HG03196 (cell line): Measurements from ENCODE around the gene FBXO41.
"Not testable (repeated sequence)": the region's sequence is repeated elsewhere in the genome, so short reads cannot be mapped to it uniquely, and the experiment has no call there.

Experiments used
- ATAC-seq: cut with Tn5 transposase; IDR thresholded peaks from one replicate; pipeline ENCODE4 v1.9.1; 2021; ENCODE audit not compliant: unreplicated experiment

Gene FBXO41

GRCh38 chr2:73263540-73264331 lies 20.5 kb downstream of the FBXO41 start:
- no peak for ATAC-seq

DNA sequence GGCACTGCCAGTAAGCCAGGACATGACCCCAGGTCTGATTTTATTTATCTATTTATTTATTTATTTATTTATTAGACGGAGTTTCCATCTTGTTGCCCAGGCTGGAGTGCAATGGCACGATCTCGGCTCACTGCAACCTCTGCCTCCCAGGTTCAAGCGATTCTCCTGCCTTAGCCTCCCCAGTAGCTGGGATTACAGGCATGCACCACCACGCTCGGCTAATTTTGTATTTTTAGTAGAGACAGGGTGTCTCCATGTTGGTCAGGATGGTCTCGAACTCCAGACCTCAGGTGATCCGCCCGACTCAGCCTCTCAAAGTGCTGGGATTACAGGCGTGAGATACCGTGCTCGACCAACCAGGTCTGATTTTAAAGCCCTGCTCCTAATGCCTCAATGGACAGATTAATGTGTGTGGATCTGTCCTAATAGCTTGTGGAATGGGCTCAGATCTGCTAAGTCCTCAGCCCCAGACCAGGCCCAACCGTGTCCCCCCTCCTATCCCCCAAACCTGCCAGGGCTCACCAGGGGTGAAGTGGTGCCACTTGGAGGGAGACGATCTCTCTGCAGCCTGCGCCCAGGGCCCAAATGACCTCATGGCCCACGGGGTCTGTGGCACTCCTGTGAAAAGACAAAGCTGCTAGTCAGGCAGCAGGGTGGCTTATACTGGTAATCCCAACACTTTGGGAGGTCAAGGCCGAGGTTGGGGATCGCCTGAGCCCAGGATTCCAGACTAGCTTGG lies 21.4 kb downstream of the FBXO41 start:
- ATAC-seq, result not testable (repeated sequence)

DNA sequence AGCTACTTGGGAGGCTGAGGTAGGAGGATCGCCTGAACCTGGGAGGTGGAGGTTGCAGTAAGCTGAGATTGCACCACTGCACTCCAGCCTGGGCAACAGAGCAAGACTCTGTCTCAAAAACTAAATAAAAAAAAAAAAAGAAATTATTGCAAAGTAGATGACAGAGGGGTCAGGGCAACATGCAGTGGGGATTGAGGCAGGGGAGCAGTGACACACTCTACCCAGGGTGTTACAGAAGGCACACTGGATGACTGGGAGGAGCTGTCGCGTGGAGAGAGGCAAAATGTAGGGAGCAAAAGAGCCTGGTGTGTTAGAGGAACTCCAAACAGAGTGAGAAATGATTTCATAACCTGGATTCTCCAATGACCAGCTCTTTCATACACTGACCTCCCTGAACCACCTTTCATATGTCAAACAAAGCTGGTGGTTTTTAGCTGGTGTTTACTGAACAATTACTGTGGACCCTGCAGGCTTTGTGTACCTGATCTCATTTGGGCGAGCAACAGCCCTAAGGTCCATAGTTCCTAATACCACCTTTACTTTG lies 22.1 kb downstream of the FBXO41 start:
- no peak for ATAC-seq

- ATAC-seq, result no peak
Observed at GRCh38 chr2:73260338-73260984, 23.8 kb downstream of the FBXO41 start.

- no peak for ATAC-seq
Observed at GRCh38 chr2:73259704-73260337, 24.5 kb downstream of the FBXO41 start.

DNA sequence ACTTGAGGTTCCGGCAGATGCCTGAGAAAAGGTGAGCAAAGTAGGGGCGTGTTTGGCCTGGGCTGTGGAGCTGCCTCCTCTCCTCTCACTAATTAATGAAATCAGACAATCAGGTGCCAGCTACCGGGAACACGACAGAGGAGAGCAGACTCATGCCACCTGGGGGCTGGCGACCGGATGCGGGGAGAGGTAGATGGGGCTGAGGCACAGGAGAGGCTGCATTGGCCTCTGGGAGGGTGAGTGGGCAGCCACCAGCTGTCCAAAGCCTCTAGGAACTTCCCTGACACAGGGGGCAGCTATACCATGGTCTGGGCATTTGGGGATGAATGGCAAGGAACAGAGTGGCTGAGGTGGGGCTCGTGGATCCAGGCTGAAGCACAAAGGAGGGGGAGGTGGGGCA lies 25.0 kb downstream of the FBXO41 start:
- no peak for ATAC-seq

DNA sequence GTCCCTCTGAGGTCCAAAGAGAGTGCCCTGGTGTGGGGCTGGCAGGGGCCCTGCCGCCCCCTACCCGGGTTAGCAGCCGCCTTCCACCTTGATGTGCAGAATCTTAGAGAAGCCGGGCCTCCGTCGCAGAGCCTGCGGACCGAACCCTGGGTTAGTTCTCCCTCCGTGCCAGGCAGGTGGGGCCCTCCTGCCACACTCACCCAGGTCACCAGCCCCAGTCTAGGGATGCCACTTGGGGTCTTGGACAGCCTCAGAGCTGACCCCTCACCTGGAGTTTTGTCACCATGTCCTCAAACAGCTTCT lies 25.4 kb downstream of the FBXO41 start:
- no peak for ATAC-seq

- ATAC-seq, result no peak
Observed at GRCh38 chr2:73258186-73258912, 25.9 kb downstream of the FBXO41 start.

DNA sequence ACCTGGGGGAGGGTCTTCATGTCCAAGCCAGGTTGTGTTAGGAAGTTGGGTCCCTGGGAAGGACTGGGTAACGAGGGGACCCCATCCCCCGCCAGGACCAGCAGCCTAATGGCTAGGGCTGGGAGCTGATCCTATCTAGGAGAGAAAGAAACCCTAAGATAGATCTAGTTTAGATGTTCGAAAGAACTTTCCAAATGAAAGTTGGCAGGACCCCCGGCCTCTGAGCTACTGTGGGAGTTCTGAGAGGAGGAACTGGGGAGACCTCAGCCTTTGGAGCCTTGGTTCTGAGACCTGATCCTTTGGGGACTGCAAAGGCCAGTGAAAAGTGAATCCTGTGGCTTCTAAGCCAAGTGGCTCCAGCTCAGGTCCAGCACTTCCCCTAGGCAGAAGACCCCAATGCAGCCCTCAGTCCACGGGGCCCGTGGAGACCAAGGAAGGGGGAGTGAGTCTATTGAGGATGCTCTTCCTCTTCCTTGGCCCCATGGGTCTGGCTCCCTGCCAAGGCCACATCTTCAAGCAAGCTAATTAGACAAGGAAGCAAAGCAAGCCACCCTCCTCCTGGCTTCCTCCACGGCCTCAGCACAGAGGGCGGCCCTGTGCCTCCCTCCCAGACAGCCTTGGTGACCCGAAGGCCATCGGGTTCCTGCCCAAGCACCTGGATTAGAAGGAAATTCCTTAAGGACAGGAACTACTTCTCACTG lies 26.7 kb downstream of the FBXO41 start:
- ATAC-seq, result no peak

DNA sequence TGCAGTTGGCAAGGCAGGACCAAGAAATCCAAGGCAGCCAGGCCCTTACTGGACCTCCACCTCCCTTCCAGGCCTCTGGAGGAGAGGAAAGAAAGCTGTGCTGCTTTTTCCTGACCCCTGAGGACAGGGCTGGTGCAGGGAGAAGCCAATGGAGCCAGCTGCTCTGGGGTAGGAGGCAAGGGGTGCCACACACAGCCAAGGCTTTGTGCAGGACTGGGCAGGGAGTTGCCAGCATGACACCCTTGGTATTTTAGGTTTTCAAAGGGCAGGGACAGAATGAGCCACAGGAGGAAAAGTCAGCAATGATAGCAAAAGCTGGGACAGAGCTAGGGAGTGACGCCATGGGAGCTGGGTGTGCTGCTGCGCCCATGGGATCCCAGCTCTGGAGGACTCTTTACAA lies 27.3 kb downstream of the FBXO41 start:
- ATAC-seq, result no peak

- ATAC-seq, result no peak
Observed at GRCh38 chr2:73256618-73256922, 27.7 kb downstream of the FBXO41 start.

GRCh38 chr2:73255907-73256617 lies 28.2 kb downstream of the FBXO41 start:
- ATAC-seq, result no peak

- ATAC-seq, result no peak
Observed at GRCh38 chr2:73255007-73255644, 29.2 kb downstream of the FBXO41 start.

- no peak for ATAC-seq
Observed at GRCh38 chr2:73254343-73255006, 29.8 kb downstream of the FBXO41 start.

GRCh38 chr2:73253901-73254300 lies 30.4 kb downstream of the FBXO41 start:
- ATAC-seq, result no peak

- ATAC-seq, result no peak
Observed at GRCh38 chr2:73253400-73253799, 30.9 kb downstream of the FBXO41 start.

GRCh38 chr2:73252238-73253027 lies 31.8 kb downstream of the FBXO41 start:
- ATAC-seq, result no peak
